Upper lobe of left lung (tissue), 6 donors: ENCODE measurements around the gene THBD. TPM values are rescaled to one million over a fixed set of nuclear protein-coding genes. Genes with fewer than 3 reads are reported as not detected.
A peak's percentile ranks its signal among the peaks of the same experiment; 100 is the strongest.

Experiments
- ATAC-seq, 2 donors: fragments of 200-7000 bp; cut with Tn5 transposase; one replicate each; pipeline ENCODE4 v1.9.1; 2022; ENCODE audit warnings: mild to moderate bottlenecking in 2 of 2, moderate library complexity in 2 of 2; ENCODE audit not compliant: low FRiP score in 2 of 2
- DNase-seq, 2 donors: peaks; one replicate each; pipeline ENCODE4 v3.0.0-alpha.2; 2019 to 2020
- H3K27ac ChIP-seq, 4 donors: fragments of 200-600 bp; sonication (generic); one replicate each; pipeline ENCODE4 v1.5.1; 2016 to 2019
- H3K27me3 ChIP-seq, 4 donors: fragments of 200-600 bp; sonication (generic); one replicate each; pipeline ENCODE4 v1.5.1; 2017 to 2019
- H3K36me3 ChIP-seq, 4 donors: fragments of 200-600 bp; sonication (generic); one replicate each; pipeline ENCODE4 v1.5.1; 2016 to 2019
- H3K4me1 ChIP-seq, 4 donors: fragments of 200-600 bp; sonication (generic); one replicate each; pipeline ENCODE4 v1.5.1; 2018 to 2019
- H3K4me3 ChIP-seq, 4 donors: fragments of 200-600 bp; sonication (generic); one replicate each; pipeline ENCODE4 v1.5.1; 2017 to 2019; ENCODE audit warnings: mild to moderate bottlenecking in 2 of 4, moderate library complexity in 1 of 4
- H3K9me3 ChIP-seq, 4 donors: fragments of 200-600 bp; sonication (generic); one replicate each; pipeline ENCODE4 v1.5.1; 2018 to 2019
- EP300 ChIP-seq, 4 donors: sonication (generic); formaldehyde crosslinking; IDR thresholded peaks; one replicate each; pipeline ENCODE4 v1.5.1; 2017; ENCODE audit warnings: antibody characterized with exemption in 4 of 4, control low read depth in 2 of 4
- POLR2A ChIP-seq, 4 donors: fragments of 450-650 bp; IDR thresholded peaks; one replicate each; pipeline ENCODE4 v1.5.1; 2016 to 2017; ENCODE audit warnings: antibody characterized with exemption in 4 of 4, mild to moderate bottlenecking in 2 of 4
- POLR2AphosphoS5 ChIP-seq, 2 donors: sonication (generic); formaldehyde crosslinking; IDR thresholded peaks; one replicate each; pipeline ENCODE4 v1.5.1; 2017; ENCODE audit warnings: antibody characterized with exemption in 2 of 2
- WGBS, 2 donors: methylation state at CpG; one replicate each; pipeline ENCODE4 v1.1.5; 2017 to 2018; 5-methylcytosine and 5-hydroxymethylcytosine counted together
- total RNA-seq, 6 donors: library from RNA; depleted of rRNA in 4 of 6; stranded (reverse); fragments of >200 nt in 4 of 6; gene quantifications; one replicate each; pipeline versions ENCODE4 v1.1.0 to v1.2.1, GENCODE V29; 2016 to 2021
- TF ChIP-seq, protein P1 (sequence below), 6 experiments: fragments of 450-650 bp in 4 of 6; fragments of 200-600 bp in 2 of 6; sonication (generic) in 2 of 6; IDR thresholded peaks; one replicate each; pipeline ENCODE4 v1.5.1; 2016 to 2019; ENCODE audit warnings: antibody characterized with exemption in 6 of 6
- donor health status: DM: no; HTN: no; CAD: no; lungs with moderate emphysema.
- donor health status: DM: no; HTN: yes; CAD: no; lungs with severe emphysema.

The THBD gene
- total RNA-seq, 6 donors from 2014 or later, result 17.8 to 235 (median 88.1) TPM

DNA sequence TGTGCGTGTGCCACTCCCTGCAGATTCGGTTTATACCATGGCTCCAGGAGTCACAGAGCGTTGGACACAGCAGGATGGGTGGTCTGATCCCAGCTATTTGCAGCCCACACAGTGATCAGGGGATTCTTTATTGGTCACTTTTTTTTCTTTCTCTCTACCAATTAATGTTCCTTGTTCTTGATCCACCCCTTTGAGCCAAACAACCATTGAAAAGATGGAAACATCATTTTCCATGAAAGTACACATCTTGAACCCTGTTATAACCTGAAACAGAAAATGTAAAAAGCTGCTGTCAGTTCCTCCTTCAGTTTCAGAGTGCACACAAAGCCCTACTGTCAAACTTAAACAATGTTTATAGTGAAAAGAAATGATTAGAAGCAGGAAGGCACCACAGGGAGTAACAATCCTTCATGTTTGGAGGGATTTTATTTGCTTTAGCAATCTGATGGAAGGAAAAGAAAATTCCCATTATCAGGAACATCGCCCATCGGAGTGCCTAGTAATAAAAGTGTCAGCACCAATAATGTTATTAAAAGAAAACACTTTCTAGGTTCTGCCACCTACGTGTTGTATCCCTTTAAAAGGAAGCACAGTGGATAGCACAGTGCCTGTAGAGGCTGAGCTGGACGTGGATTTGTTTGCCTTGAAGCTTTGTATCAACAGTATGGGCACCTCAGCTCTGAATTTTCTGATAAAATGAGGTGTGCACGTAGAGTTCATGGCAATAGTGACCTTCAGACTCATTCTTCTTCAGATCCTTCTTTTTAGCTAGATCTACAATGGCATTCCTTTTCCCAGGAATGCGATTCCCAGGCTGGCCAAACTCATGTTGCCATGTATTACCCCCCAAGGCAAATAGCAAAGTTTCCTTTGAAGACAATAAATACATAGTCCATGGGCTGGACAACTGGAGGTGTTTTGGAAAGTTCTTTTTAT lies 16.1 kb upstream of the THBD start:
- no peaks in the 10 kb centered on the region for H3K27me3 ChIP-seq
- peaks cover 13 to 23% (median 21%) of the 10 kb centered on the region in 4 donors for H3K4me1 ChIP-seq
- no peaks in the 10 kb centered on the region for H3K9me3 ChIP-seq
- H3K27ac ChIP-seq, result no peak overlapping the region
- H3K36me3 ChIP-seq, result no peaks in the 10 kb centered on the region
- ATAC-seq (no peak), DNase-seq (no peak)
- no peak overlapping the region for H3K4me3 ChIP-seq
- 68 to 80% methylated on average over 9 of the region's 9 CpGs for WGBS, 2 donors
- no peak for TF ChIP-seq POLR2A (IDR thresholded peaks at IDR 0.05)

DNA sequence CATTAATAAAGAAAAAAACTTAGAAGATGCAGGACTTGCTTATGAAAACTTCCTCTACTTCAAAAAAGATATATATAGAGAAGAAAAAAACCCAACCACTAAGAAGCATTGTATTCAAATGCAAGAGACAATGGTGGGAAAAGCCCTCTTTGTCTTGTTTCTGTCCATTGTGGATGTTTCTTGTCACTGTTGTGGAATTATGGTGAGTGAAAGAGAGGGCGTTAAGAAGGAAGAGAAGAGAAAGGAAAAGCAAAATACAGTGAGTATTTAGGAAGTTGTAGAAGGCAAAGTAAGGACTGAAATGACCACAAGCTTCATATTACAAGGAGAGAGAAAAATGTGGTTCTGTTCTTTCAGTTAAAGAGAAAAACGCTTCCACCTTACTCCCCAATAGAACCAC lies 14.1 kb upstream of the THBD start:
- H3K4me3 ChIP-seq, result no peak overlapping the region
- 58 to 61% methylated on average over 2 of the region's 2 CpGs for WGBS, 2 donors
- no peak for DNase-seq
- TF ChIP-seq POLR2A (IDR thresholded peaks at IDR 0.05) (no peak), POLR2AphosphoS5 (IDR thresholded peaks at IDR 0.05) (no peak), EP300 (IDR thresholded peaks at IDR 0.05) (no peak)
- TF ChIP-seq, protein P1, sequence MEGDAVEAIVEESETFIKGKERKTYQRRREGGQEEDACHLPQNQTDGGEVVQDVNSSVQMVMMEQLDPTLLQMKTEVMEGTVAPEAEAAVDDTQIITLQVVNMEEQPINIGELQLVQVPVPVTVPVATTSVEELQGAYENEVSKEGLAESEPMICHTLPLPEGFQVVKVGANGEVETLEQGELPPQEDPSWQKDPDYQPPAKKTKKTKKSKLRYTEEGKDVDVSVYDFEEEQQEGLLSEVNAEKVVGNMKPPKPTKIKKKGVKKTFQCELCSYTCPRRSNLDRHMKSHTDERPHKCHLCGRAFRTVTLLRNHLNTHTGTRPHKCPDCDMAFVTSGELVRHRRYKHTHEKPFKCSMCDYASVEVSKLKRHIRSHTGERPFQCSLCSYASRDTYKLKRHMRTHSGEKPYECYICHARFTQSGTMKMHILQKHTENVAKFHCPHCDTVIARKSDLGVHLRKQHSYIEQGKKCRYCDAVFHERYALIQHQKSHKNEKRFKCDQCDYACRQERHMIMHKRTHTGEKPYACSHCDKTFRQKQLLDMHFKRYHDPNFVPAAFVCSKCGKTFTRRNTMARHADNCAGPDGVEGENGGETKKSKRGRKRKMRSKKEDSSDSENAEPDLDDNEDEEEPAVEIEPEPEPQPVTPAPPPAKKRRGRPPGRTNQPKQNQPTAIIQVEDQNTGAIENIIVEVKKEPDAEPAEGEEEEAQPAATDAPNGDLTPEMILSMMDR (IDR thresholded peaks at IDR 0.05), result no peak
- no peaks in the 10 kb centered on the region for H3K27me3 ChIP-seq
- H3K9me3 ChIP-seq, result no peaks in the 10 kb centered on the region
- no peak for ATAC-seq
- peaks cover 23 to 34% (median 32%) of the 10 kb centered on the region in 4 donors for H3K4me1 ChIP-seq
- H3K36me3 ChIP-seq, result no peaks in the 10 kb centered on the region
- H3K27ac ChIP-seq, result no peak overlapping the region

DNA sequence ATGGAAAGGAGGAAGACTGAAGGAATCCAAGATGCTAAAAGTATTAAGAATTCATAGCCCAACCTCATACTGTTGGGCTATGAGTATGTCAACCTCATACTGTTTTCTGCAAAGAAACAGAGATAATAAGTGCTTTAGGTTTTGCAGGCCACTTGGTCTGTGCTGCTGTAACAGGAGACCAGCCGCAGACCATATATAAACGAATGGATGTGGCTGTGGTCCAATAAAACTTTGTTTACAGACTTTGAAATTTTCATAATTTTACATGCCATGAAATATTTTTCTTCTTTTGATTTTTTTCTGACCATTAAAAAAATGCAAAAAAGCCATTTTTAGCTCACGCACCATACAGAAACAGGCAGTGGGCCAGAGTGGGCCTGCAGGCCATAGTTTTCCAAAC lies 13.7 kb upstream of the THBD start:
- Histone ChIP-seq H3K4me3 (no peak overlapping the region), H3K36me3 (no peaks in the 10 kb centered on the region), H3K27me3 (no peaks in the 10 kb centered on the region), H3K27ac (no peak overlapping the region), H3K4me1 (peaks cover 23 to 34% (median 32%) of the 10 kb centered on the region in 4 donors), H3K9me3 (no peaks in the 10 kb centered on the region)
- ATAC-seq (no peak), DNase-seq (no peak)
- WGBS, 2 donors, result 75 to 79% methylated on average over 3 of the region's 3 CpGs
- TF ChIP-seq EP300 (IDR thresholded peaks at IDR 0.05) (no peak), POLR2AphosphoS5 (IDR thresholded peaks at IDR 0.05) (no peak), POLR2A (IDR thresholded peaks at IDR 0.05) (no peak)
- TF ChIP-seq, protein P1 (IDR thresholded peaks at IDR 0.05), result no peak

DNA sequence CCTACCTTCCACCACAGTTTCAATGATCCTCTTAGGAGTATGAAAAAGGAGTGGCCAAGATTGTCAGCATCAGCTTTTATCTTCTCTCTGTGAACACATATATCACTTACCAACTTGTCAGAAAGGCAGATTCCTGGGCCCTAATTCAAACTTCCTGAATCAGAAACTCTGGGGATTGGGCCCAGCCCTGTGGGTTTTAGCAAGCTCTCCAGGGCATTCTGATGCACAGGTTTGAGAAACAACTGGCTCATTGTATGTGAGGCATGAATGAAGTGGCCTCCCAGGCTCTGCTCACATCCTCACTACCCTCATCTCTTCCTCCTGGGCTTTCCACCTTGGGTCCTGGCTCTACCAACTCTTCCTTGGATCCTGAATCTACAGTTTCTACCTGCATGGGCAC lies 13.2 kb upstream of the THBD start:
- Histone ChIP-seq H3K4me1 (peaks cover 23 to 34% (median 32%) of the 10 kb centered on the region in 4 donors), H3K4me3 (no peak overlapping the region), H3K27me3 (no peaks in the 10 kb centered on the region), H3K9me3 (no peaks in the 10 kb centered on the region), H3K36me3 (no peaks in the 10 kb centered on the region), H3K27ac (peak overlapping the region in 1 of 4 donors; percentile 45)
- TF ChIP-seq POLR2A (IDR thresholded peaks at IDR 0.05), result no peak
- TF ChIP-seq POLR2AphosphoS5 (IDR thresholded peaks at IDR 0.05), result no peak
- no peak for TF ChIP-seq EP300 (IDR thresholded peaks at IDR 0.05)
- TF ChIP-seq, protein P1 (IDR thresholded peaks at IDR 0.05), result no peak
- ATAC-seq (no peak), DNase-seq (no peak)

DNA sequence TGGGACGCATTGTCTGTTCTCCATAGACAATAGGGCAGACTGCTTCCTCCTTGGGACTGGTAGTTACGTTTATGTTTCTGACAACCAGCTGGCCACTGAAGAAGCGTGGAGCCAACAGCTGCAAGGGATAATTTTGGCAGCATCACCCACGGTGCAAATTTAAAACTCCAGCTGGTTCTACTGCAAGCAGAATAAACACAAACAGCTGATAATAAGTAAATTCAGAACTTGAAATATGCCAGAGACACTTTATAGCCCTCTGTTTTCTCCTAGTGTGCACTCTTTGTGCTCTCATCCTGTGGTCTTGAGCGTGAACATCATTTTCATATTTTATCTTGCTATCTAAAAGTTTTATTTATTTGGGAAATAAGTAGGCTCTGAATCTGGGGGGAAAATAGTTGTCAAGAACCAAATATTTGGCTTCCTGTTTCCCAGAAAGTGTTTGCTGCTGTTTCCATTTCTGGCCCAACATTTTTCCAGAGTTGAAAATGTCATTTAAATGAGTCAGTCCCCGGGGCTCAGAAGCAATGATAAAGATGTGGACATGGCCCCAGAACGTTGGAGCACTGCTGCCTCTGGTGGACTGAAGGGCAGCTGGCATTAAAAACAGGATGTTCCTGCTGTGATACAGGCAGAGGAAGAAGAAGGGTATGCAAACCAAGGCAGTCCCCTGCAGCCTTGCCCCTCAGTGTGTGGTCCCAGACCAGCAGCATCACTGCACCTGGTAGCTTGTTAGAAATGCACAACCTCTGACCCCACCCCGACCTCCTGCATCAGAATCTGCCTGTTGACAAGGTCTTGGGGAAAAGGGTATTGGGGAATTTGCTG lies 12.5 kb upstream of the THBD start:
- no peaks in the 10 kb centered on the region for H3K27me3 ChIP-seq
- peak in 1 of 2 donors; percentile 34 for DNase-seq

More for the DNA sequence above, 12.5 kb upstream of the THBD start:
- Histone ChIP-seq H3K27ac (peak overlapping the region; percentile 10 to 61 (median 13)), H3K36me3 (no peaks in the 10 kb centered on the region), H3K9me3 (no peaks in the 10 kb centered on the region), H3K4me1 (peaks cover 23 to 34% (median 32%) of the 10 kb centered on the region in 4 donors), H3K4me3 (no peak overlapping the region)
- 38 to 39% methylated on average over 7 to 8 of the region's 8 CpGs for WGBS, 2 donors
- ATAC-seq, result peak; percentile 68 to 83
- TF ChIP-seq POLR2A (IDR thresholded peaks at IDR 0.05) (no peak), POLR2AphosphoS5 (IDR thresholded peaks at IDR 0.05) (peak in 1 of 2 donors; percentile 44)
- TF ChIP-seq, protein P1 (IDR thresholded peaks at IDR 0.05), result peak; percentile 30 to 64 (median 38)
